GM18505 (cell line): ENCODE results near the gene FRMD4A.

Experiments
- ATAC-seq: cut with Tn5 transposase; IDR thresholded peaks from one replicate; pipeline ENCODE4 v1.9.1; 2021; ENCODE audit not compliant: unreplicated experiment
- POLR2A ChIP-seq: IDR thresholded peaks from 4 replicates; pipeline ENCODE4 v1.6.1; 2011; ENCODE audit warnings: borderline replicate concordance; ENCODE audit not compliant: insufficient read depth, insufficient read length; ENCODE audit errors: extremely low read depth

Gene FRMD4A

DNA sequence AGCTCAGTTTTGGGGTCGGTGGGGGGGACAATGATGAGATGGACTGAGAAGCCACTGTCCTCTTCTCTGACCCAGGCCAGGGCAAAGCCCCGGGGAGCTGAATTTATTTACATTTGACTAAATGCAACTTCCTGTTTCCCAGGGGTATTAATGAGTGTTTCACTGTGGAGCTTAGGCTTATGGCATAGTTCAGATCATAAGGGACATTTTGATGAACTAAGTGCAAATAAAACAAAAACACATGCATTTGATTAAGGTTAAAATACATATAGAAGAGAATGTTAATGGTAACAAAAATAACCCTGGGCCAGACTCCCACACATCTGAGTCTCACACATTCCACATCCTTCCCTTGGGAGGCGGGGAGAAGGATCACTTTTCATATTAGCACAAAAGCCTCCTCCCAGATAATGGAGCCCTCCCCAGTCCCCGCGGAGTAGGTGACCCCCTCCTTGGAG lies 320.6 kb downstream of the FRMD4A start:
- no peak for TF ChIP-seq POLR2A
- no peak for ATAC-seq

DNA sequence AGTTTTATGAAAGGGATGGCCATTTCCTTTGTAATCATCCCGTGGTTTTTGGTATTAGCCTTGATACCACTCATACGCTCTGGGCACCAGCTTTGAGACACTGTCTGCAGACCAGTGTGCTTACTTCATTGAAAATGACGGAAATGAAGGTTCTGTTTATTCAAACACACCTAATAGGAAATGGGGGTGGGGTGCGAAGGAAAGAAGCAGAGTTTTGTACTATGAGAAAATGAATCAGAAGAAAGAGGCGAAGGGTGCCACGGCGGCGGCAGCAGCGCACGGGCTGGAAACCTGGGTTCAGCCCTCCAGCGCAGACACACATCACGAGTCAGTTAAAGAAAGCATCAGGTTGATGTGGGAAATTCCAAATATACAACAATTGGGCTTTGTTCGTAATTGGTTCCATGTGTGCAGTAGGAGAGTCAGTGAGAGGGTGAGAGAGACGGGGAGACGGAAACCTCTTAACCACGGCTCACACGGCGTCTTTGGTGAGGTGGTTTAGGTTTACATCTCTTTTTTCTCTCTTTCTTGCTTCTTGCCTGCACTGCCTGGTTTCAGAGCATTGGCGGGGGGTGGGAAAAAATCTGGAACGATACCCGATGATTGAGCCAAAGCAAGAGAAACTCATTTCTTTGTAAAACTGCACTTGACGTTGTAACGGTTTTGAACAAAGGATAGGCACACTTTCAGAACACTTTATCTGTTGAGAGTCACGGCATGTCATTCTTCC lies 321.2 kb downstream of the FRMD4A start:
- no peak for TF ChIP-seq POLR2A
- no peak for ATAC-seq

DNA sequence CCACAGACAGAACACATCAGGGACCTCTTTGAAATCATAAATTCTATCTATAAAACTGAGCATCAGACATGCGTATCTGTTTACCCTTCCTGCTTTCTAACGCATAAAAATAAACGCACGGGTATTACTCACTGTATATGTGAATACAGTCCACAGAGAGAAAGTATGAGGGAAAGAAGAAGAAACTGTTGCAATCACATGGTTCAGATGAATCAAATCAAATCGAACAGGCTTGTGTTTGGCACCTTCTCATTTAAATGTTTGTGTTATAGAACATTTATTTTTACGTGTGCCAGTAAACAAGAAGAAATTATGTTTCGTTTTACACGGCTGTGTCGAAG lies 322.0 kb downstream of the FRMD4A start:
- ATAC-seq, result no peak
- no peak for TF ChIP-seq POLR2A

DNA sequence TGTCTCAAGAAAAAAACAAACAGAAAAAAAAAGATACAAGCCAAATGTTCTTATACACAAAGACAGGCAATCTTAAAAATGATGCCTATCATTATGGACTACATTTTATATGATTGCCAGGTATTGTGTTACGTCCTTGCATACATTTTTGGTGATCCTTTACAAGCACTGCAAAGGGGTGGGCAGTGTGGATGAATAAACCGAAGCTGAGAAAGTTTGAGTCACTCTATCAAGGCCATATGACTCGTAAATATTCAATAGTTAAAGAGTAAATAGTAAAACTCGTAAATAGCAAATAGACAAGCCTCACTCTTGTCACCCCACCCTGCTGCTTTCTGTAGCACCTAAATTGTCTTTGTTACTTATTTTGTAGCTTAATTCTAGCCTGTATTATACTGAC lies 326.2 kb downstream of the FRMD4A start:
- TF ChIP-seq POLR2A, result no peak
- ATAC-seq, result no peak

DNA sequence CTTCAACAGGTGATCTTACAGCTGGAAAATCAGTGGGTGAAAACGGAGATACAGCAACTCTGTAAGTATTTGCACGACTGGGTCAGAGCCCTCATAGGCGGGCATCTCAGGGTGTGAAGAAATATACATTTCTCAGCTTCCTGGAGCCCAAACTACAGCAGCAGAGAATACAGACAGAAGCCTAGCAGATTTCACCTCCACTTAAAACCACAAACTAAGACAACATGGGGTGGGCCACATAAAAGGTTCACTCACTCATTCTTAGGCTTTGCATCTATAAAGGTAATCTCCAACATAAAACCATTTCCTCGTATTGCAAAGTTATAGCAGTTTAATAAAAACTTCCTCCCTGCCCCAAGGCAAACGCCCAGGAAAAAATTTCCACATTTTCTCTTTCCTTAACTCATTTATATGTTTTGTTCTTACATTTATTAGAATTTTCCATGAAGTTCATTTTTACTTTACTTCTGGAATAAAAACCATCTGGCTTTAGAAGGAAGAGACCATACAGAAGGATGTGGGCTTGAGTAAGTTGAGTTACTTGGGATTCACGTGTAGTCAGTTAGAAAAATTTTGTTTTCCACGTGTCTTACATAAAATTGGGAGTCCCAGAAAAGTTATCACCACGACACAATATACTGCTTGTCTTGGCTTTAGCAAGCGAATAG lies 327.1 kb downstream of the FRMD4A start:
- no peak for ATAC-seq
- TF ChIP-seq POLR2A, result no peak

DNA sequence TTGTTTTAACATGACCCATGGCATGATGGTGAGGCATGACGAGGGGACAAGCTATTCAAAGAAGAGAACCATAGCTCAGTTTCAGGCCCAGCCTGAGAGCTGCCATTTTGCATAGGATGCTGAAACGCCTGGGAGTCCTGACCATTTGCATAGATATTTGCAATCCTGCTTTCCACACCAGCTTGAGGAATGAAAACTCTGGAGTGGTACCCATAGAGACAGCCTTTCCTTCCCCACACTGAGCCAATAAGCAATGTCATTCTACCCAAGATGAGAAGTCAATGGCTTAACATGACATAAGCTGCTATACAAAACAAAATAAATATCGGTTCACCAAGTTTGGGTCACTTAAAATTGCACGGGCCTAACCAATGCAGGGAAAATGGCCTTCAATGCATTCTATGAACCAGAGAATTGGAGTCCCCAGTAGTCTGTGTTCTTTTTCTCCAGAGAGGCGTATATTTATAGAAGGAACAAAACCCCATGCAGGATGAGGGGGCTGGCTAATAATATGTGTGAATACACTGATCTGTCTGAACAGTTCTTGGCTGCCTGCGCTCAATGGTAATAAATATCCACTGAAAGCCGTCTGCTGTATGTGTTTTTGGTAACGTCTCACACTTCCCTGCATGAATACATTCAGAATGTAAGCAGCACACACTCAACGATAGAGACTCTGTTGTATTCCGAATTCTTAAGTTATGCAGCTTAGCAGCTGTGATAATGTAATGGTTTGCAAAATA lies 329.3 kb downstream of the FRMD4A start:
- TF ChIP-seq POLR2A, result no peak
- no peak for ATAC-seq

DNA sequence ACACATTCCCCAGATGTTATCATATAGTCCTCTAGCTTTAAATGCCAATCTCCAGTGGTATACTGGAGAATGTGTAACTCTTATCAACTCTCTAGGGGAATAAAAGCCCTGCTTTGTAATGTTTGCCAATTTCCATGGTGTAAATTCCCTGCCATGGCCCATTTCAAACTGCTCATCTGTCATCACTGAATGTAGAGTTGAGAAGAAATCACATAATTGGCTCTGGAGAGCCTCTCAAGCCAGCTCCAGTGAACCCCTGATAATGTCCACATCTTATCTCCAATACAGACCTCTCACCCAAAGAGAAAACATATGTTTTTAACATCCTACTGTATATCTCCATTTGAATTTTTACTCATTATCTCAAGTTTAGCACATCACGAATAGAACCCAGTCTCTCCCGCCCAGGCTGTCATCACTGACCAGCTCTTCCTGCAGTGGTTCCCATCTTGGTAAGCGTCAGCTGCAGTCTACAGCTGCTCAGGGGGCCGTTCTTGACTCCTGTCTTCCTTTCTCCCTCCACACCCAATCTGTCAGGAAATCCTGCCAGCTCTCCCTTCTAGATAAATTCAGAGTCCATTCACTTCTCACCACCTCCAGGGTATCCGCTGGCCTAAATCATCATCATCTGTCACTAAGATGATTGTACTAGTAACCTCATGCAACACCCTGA lies 332.4 kb downstream of the FRMD4A start:
- TF ChIP-seq POLR2A, result no peak
- no peak for ATAC-seq

DNA sequence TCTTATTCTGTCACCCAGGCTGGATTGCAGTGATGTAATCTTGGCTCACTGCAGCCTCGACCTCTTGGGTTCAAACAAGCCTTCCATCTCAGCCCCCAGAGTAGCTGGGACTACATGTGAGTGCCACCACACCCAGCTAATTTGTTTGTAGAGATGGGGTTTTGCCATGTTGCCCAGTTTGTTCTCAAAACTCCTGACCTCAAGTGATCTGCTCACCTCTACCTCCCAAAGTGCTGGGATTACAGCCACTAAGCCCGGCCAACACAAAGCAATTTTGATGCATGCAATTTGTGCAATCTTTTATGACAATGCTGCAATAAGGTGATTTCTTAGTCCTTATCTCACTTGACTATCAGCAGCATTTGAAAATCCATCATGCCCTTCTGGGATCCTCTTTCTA lies 333.1 kb downstream of the FRMD4A start:
- ATAC-seq, result no peak
- no peak for TF ChIP-seq POLR2A

DNA sequence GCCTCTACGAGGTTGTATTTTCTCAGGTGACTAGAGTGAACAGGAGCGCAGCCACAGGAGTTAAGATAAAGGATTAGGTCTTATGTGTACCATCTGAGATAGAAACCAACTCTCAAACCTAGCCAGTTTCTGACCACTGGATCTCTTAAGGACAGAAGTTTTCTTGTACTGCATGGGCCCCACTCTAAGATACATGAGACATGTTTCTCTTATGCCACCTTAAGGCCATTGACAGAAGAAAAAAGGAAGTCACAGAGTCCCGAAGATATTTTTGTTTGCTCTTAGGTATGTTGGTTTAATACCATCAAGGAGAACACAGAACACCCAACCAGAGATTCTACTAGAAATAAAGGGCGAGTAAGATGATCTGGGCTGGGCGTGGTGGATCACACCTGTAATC lies 335.8 kb downstream of the FRMD4A start:
- TF ChIP-seq POLR2A, result no peak
- no peak for ATAC-seq

DNA sequence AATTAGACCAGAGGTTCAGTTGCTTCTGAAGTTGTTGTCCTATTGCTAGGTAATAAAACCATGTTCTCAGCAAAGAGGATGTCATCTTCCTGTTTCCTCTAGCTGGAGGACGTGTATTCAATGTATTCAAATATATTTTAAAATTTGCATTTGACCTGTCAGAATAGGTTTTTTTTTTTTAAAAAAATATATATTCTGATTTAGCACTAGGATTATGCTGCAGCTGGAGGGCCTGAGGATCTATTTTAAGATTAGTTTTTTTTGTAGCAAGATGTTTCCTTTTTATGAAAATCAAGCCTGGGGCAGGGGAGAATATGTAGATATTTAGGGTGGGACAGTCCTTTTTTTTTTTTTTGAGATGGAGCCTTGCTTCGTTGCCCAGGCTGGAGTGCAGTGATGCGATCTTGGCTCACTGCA lies 337.0 kb downstream of the FRMD4A start:
- no peak for TF ChIP-seq POLR2A
- ATAC-seq, result no peak

DNA sequence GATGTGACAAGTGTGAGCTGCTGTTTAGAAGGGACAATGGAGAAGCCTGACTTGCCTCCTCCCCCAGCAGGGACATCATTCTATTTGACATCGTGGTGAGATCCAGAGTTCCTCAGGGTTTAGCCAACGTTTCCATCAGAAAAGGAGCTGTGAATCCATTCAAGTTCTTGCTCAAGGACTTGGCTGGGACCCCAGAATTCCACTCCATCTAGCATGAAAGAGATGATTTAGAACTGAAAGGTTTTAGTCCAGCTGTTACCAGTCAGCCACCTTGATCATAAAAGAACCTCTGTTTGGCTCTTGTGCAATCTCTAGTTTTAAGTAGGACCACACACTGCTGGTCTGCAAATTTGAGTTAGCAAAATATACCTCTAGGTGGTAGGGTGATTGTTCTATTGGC lies 337.6 kb downstream of the FRMD4A start:
- no peak for ATAC-seq
- no peak for TF ChIP-seq POLR2A

DNA sequence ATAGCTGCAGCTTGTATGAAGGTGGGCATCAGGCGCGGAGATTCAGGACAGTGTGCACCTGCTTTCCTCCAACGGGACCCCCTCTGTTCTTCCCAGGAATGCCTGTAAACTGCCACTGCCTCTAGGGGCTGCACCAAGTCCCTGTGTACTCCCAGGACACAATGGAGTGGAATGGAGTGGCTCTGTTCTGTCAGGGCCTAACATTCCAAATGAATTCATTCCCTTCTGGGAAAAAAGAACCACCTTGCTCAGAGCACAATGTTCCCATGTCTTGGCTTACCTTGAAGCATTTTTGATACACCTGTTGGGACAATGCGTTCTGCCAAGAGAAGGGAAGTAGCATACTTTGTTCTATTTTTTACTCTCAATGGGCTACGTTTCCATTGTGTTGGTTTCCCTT lies 339.4 kb downstream of the FRMD4A start:
- ATAC-seq, result no peak
- TF ChIP-seq POLR2A, result no peak

DNA sequence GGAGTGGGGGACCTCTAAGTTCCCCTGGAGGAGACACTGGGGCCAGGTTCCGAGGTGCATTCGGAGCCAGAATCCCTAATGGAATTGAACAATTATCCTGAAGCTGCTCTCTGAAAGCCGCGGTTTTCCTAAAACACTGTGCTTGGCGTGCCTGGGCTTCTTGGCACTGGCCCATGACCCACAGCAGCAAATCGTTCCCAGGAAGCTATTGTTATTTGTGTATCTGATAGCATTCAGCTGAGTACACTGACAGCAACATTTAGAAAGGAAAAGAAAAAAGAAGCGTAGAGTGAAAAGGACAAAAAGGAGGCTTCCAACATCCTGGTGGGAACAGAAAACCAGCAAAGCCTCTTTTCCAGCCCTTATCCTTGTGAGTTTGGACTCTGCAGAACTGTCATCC lies 339.8 kb downstream of the FRMD4A start:
- ATAC-seq, result no peak
- no peak for TF ChIP-seq POLR2A
